ENCODE data around the gene FRAT2. TPM values are rescaled to one million over a fixed set of nuclear protein-coding genes. Genes with fewer than 3 reads are reported as not detected.

FRAT2 gene
- total RNA-seq, 1 experiment from 2014 or later = 16.7 TPM

GRCh38 chr10:97320480-97321031 lies 14.0 kb downstream of the FRAT2 start:
- DNase-seq (ENCODE audit: low read depth, low spot score) = no peak
- peak overlapping the region; percentile 47 to 56 for H3K4me3 ChIP-seq (ENCODE audit: low read depth in 2 of 2, low read length in 2 of 2)
- no peak for ATAC-seq
- peaks cover 35% of the 10 kb centered on the region for H3K4me1 ChIP-seq (ENCODE audit: control insufficient read depth, insufficient read depth, low read length)
- no peaks in the 10 kb centered on the region for H3K36me3 ChIP-seq (ENCODE audit: control insufficient read depth, insufficient read depth, low read length)
- POLR2A ChIA-PET = no interaction called here
- BruUV-seq (replicated peaks) = TSS peak; percentile 91
- in situ Hi-C loops (cut with HindIII; ENCODE audit: low pct_unique_long_range_greater_than_20kb, low sequenced_read_pairs) = no loop called here
- intact Hi-C loops (cut with micrococcal nuclease; ENCODE audit: unreplicated experiment) = no loop called here
- no peaks in the 10 kb centered on the region for H3K27me3 ChIP-seq (ENCODE audit: control insufficient read depth, insufficient read depth, low read length)
- no peak for TF ChIP-seq SIN3A (IDR thresholded peaks at IDR 0.05; ENCODE audit: borderline replicate concordance, insufficient read depth, low read depth, low read length)
- no peak for TF ChIP-seq POLR2AphosphoS5 (IDR thresholded peaks at IDR 0.05; ENCODE audit: low read depth, low read length)
- no peak for TF ChIP-seq REST (IDR thresholded peaks at IDR 0.05; ENCODE audit: insufficient read depth in 1 of 2, low read depth in 2 of 2, low read length in 1 of 2)
- no peak for TF ChIP-seq CTCF (IDR thresholded peaks at IDR 0.05)
- TF ChIP-seq TCF7L2 (IDR thresholded peaks at IDR 0.05; ENCODE audit: low read depth, low read length) = no peak
- H3K9me3 ChIP-seq (ENCODE audit: control insufficient read depth, insufficient read depth, low read depth, low read length) = no peaks in the 10 kb centered on the region
- CTCF ChIA-PET = interaction anchor here (0.6 kb wide), 1 partner anchor 42 kb away, joined by 6 read pairs; no protein-coding TSS in a partner anchor
- peak overlapping the region; percentile 54 for H3K27ac ChIP-seq (ENCODE audit: low read length)

- POLR2A ChIA-PET = interaction anchor here (0.6 kb wide), 1 partner anchor 145 kb away, joined by 8 read pairs; no protein-coding TSS in a partner anchor
- Histone ChIP-seq H3K27ac (ENCODE audit: low read length) (peak overlapping the region; percentile 54), H3K4me1 (ENCODE audit: control insufficient read depth, insufficient read depth, low read length) (peaks cover 31% of the 10 kb centered on the region), H3K27me3 (ENCODE audit: control insufficient read depth, insufficient read depth, low read length) (no peaks in the 10 kb centered on the region), H3K9me3 (ENCODE audit: control insufficient read depth, insufficient read depth, low read depth, low read length) (no peaks in the 10 kb centered on the region), H3K4me3 (ENCODE audit: low read depth in 2 of 2, low read length in 2 of 2) (peak overlapping the region; percentile 47 to 75), H3K36me3 (ENCODE audit: control insufficient read depth, insufficient read depth, low read length) (no peaks in the 10 kb centered on the region)
- in situ Hi-C loops (cut with HindIII; ENCODE audit: low pct_unique_long_range_greater_than_20kb, low sequenced_read_pairs) (no loop called here), intact Hi-C loops (cut with micrococcal nuclease; ENCODE audit: unreplicated experiment) (no loop called here)
- ATAC-seq = peak; percentile 73
- DNase-seq (ENCODE audit: low read depth, low spot score) = no peak
- TF ChIP-seq CTCF (IDR thresholded peaks at IDR 0.05) (no peak; the same call in 1 of the 2 replicates), TCF7L2 (IDR thresholded peaks at IDR 0.05; ENCODE audit: low read depth, low read length) (0 out of 2 replicates have a peak, but pooled peaks have one; percentile 1)
- no TSS peak for BruUV-seq (replicated peaks)
- CTCF ChIA-PET = interaction anchor here (0.6 kb wide), 1 partner anchor 41 kb away, joined by 6 read pairs; no protein-coding TSS in a partner anchor
These were observed 14.7 kb downstream of the FRAT2 start for GRCh38 chr10:97319671-97320479.
